Measurements from ENCODE around the gene P3H2.

P3H2 gene

DNA sequence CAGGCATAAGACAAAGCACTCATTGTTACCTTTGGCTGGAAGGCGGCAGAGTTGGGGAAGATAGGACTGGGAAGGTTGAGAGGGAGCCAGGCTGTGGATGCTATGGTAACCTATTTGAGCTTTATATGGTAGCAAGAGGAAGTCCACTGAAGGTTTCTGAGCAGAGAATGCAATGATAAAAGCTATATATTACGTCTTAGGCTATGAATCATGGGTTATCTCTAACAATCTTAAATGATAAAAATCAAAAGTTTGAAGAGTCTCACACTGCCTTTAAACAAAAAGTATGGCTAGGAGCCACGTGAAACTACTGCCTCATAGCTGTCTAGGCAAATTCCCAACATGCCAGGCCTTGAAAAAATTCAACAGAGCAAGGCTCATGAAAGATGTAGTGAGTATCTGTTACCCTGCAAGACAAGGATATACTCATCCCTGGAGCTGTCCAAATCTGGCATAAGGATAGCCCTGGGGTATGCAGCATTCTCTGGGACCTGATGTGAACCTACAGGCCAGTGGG lies 4.1 kb downstream of the P3H2 start:
- no peak overlapping the region for H3K27ac ChIP-seq

DNA sequence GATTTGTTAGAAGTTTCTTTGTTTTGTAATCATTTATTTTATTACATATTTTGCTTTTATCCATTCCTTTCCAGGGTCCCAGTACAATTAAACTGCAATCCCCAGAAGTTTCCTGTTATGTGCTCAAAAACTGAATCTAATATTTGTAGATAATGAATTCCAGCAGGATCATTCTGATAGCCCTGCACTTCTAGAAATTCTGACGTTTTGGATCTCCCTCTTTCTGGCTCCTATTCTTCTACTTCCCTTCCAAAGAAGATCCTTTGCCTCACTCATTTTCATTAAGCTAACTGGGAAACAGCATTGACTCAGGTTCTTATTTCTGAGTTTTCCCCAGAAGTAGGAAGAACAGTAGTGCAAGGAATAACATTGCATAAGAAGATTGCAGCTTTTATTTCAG lies 9.9 kb downstream of the P3H2 start:
- TF ChIP-seq, protein P1, sequence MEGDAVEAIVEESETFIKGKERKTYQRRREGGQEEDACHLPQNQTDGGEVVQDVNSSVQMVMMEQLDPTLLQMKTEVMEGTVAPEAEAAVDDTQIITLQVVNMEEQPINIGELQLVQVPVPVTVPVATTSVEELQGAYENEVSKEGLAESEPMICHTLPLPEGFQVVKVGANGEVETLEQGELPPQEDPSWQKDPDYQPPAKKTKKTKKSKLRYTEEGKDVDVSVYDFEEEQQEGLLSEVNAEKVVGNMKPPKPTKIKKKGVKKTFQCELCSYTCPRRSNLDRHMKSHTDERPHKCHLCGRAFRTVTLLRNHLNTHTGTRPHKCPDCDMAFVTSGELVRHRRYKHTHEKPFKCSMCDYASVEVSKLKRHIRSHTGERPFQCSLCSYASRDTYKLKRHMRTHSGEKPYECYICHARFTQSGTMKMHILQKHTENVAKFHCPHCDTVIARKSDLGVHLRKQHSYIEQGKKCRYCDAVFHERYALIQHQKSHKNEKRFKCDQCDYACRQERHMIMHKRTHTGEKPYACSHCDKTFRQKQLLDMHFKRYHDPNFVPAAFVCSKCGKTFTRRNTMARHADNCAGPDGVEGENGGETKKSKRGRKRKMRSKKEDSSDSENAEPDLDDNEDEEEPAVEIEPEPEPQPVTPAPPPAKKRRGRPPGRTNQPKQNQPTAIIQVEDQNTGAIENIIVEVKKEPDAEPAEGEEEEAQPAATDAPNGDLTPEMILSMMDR (IDR thresholded peaks at IDR 0.05) = no peak
- H3K4me1 ChIP-seq (ENCODE audit: control insufficient read depth in 1 of 2, insufficient read depth in 1 of 2, low read depth in 1 of 2, low read length in 1 of 2) = no peaks in the 10 kb centered on the region
- no peaks in the 10 kb centered on the region for H3K9me3 ChIP-seq
- H3K36me3 ChIP-seq = no peaks in the 10 kb centered on the region
- no peaks in the 10 kb centered on the region for H3K27me3 ChIP-seq
- H3K4me3 ChIP-seq (ENCODE audit: low read depth in 1 of 2, low read length in 1 of 2) = no peak overlapping the region
- H3K27ac ChIP-seq = no peak overlapping the region

More for the DNA sequence above, 4.1 kb downstream of the P3H2 start:
- Histone ChIP-seq H3K27me3 (peaks cover 40% of the 10 kb centered on the region), H3K4me1 (ENCODE audit: control insufficient read depth in 1 of 2, insufficient read depth in 1 of 2, low read depth in 1 of 2, low read length in 1 of 2) (peaks cover 0 to 7% of the 10 kb centered on the region in 2 experiments), H3K4me3 (ENCODE audit: low read depth in 1 of 2, low read length in 1 of 2) (no peak overlapping the region), H3K9me3 (no peaks in the 10 kb centered on the region), H3K36me3 (no peaks in the 10 kb centered on the region)
- TF ChIP-seq, protein P1 (IDR thresholded peaks at IDR 0.05) = no peak

DNA sequence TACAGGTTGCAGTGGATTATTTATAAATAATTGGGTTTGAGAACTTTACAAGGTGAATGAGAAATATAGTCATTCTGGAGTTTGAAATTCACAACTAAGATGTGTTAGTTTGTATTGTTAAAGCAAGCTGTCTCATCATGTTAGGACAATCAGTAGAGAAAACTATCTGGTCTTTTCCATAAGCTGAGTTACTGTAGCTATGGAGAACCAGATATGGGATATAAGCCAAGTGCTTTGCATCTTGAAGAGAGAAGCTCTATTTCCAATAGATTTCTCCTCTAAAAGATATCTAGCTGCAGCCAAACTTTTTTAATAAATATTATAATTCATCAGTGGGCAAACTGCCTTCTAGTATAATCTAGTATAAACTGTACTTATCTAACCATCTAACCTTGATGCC lies 11.3 kb downstream of the P3H2 start:
- H3K36me3 ChIP-seq = no peaks in the 10 kb centered on the region
- TF ChIP-seq, protein P1 (IDR thresholded peaks at IDR 0.05) = no peak

DNA sequence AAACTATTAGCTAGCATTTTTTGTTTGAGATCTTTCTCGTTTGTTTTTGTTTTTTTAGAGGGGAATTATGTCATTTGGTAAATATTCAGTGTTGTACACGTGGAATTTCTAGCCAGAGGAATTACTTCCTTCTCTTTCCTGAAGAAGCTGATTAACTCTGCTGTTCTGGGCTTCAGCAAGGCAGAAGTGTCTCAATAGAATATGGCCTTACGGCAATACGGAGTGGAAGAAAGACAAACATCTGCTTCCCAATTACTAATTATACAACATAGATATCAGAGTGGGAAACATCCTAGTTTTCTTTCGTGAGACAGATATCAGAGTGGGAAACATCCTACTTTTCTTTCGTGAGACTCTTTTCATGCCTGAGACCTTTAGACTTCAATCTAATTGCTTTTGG lies 11.9 kb downstream of the P3H2 start:
- Histone ChIP-seq H3K4me1 (ENCODE audit: control insufficient read depth in 1 of 2, insufficient read depth in 1 of 2, low read depth in 1 of 2, low read length in 1 of 2) (no peaks in the 10 kb centered on the region), H3K27ac (no peak overlapping the region), H3K9me3 (no peaks in the 10 kb centered on the region), H3K27me3 (no peaks in the 10 kb centered on the region), H3K36me3 (no peaks in the 10 kb centered on the region), H3K4me3 (ENCODE audit: low read depth in 1 of 2, low read length in 1 of 2) (no peak overlapping the region)
- TF ChIP-seq, protein P1 (IDR thresholded peaks at IDR 0.05) = no peak

More for the DNA sequence above, 11.3 kb downstream of the P3H2 start:
- Histone ChIP-seq H3K27me3 (no peaks in the 10 kb centered on the region), H3K9me3 (no peaks in the 10 kb centered on the region), H3K4me3 (ENCODE audit: low read depth in 1 of 2, low read length in 1 of 2) (no peak overlapping the region), H3K4me1 (ENCODE audit: control insufficient read depth in 1 of 2, insufficient read depth in 1 of 2, low read depth in 1 of 2, low read length in 1 of 2) (no peaks in the 10 kb centered on the region), H3K27ac (no peak overlapping the region)

DNA sequence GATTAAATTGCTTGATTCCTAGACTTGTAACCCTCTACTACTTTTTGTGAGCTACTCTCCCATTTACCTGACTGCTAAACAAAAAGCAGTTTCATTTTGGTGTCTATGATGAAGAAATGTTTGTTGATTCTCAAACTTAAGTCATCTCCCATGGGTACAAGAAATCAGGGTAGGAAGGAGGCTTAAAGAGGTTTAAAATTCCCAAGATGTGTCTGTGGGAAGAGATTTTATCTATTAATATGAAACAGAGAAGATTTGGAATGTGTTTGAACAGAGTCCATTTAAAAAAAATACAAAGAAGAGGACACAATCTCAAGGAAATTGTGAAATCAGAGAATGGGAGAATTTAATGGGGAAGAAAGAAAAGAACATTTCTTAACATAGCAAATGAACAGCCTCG lies 14.8 kb downstream of the P3H2 start:
- no peak overlapping the region for H3K27ac ChIP-seq
- no peak overlapping the region for H3K4me3 ChIP-seq (ENCODE audit: low read depth in 1 of 2, low read length in 1 of 2)
- H3K9me3 ChIP-seq = no peaks in the 10 kb centered on the region
- no peaks in the 10 kb centered on the region for H3K36me3 ChIP-seq
- H3K27me3 ChIP-seq = peaks cover 8% of the 10 kb centered on the region
- no peaks in the 10 kb centered on the region for H3K4me1 ChIP-seq (ENCODE audit: control insufficient read depth in 1 of 2, insufficient read depth in 1 of 2, low read depth in 1 of 2, low read length in 1 of 2)
- TF ChIP-seq, protein P1 (IDR thresholded peaks at IDR 0.05) = no peak

Data from neutrophil (primary cell).